Osteocyte (in vitro differentiated cells): ENCODE measurements around the gene PPEF1. TPM values are rescaled to one million over a fixed set of nuclear protein-coding genes. Genes with fewer than 3 reads are reported as not detected.

Experiments used
- DNase-seq: peaks from one replicate; pipeline ENCODE4 v3.0.0; 2021; ENCODE audit warnings: mixed read lengths; ENCODE audit not compliant: unreplicated experiment; ENCODE audit errors: extremely low spot score
- H3K27ac Mint-ChIP-seq: one replicate; pipeline ENCODE4 v1.8.0; 2021; ENCODE audit warnings: mild to moderate bottlenecking, mixed read lengths; ENCODE audit not compliant: unreplicated experiment
- H3K27me3 Mint-ChIP-seq: one replicate; pipeline ENCODE4 v1.8.0; 2021; ENCODE audit warnings: mixed read lengths; ENCODE audit not compliant: unreplicated experiment
- H3K36me3 Mint-ChIP-seq: one replicate; pipeline ENCODE4 v1.8.0; 2021; ENCODE audit warnings: mixed read lengths; ENCODE audit not compliant: unreplicated experiment
- H3K4me1 Mint-ChIP-seq: one replicate; pipeline ENCODE4 v1.8.0; 2021; ENCODE audit warnings: mixed read lengths; ENCODE audit not compliant: unreplicated experiment
- H3K4me3 Mint-ChIP-seq: one replicate; pipeline ENCODE4 v1.8.0; 2021; ENCODE audit warnings: mild to moderate bottlenecking, moderate library complexity, mixed read lengths; ENCODE audit not compliant: unreplicated experiment
- H3K9me3 Mint-ChIP-seq: one replicate; pipeline ENCODE4 v1.8.0; 2021; ENCODE audit warnings: mixed read lengths; ENCODE audit not compliant: unreplicated experiment
- total RNA-seq: library from RNA; stranded (reverse); gene quantifications from 2 replicates; pipeline ENCODE4 v1.2.1, GENCODE V29; 2021
- TF ChIP-seq, protein P1 (sequence below): fragments of 200-600 bp; sonication (generic); IDR thresholded peaks from 2 replicates; pipeline ENCODE4 v1.5.0; 2021; ENCODE audit warnings: antibody characterized with exemption, mild to moderate bottlenecking, moderate library complexity

Gene PPEF1
- total RNA-seq, 1 donor from 2014 or later: 1.2 TPM

DNA sequence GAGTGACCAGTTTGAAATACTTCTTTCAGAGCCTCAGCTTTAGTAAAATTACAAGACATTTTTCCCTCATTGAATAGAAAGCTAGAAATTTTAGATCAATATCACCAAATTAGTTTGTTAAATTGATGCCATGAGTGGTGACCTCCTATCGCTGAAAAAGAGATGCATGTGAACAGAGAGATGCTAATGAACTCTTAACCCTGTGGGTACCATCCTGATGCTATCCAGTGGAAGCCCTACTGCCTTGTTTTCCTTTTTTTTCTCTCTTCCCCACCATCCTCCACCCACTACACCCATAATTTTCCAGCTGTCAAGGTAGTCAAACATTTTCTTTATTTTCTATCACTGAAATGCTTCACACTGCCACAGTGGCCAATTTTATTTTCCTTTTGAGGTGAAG, 61.9 kb downstream of the PPEF1 start:
- Mint-ChIP-seq H3K4me1 (no peaks in the 10 kb centered on the region), H3K27ac (no peak overlapping the region), H3K36me3 (no peaks in the 10 kb centered on the region), H3K27me3 (no peaks in the 10 kb centered on the region), H3K4me3 (no peak overlapping the region), H3K9me3 (peaks cover 15% of the 10 kb centered on the region)
- DNase-seq: no peak
- TF ChIP-seq, protein P1, sequence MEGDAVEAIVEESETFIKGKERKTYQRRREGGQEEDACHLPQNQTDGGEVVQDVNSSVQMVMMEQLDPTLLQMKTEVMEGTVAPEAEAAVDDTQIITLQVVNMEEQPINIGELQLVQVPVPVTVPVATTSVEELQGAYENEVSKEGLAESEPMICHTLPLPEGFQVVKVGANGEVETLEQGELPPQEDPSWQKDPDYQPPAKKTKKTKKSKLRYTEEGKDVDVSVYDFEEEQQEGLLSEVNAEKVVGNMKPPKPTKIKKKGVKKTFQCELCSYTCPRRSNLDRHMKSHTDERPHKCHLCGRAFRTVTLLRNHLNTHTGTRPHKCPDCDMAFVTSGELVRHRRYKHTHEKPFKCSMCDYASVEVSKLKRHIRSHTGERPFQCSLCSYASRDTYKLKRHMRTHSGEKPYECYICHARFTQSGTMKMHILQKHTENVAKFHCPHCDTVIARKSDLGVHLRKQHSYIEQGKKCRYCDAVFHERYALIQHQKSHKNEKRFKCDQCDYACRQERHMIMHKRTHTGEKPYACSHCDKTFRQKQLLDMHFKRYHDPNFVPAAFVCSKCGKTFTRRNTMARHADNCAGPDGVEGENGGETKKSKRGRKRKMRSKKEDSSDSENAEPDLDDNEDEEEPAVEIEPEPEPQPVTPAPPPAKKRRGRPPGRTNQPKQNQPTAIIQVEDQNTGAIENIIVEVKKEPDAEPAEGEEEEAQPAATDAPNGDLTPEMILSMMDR: no peak

DNA sequence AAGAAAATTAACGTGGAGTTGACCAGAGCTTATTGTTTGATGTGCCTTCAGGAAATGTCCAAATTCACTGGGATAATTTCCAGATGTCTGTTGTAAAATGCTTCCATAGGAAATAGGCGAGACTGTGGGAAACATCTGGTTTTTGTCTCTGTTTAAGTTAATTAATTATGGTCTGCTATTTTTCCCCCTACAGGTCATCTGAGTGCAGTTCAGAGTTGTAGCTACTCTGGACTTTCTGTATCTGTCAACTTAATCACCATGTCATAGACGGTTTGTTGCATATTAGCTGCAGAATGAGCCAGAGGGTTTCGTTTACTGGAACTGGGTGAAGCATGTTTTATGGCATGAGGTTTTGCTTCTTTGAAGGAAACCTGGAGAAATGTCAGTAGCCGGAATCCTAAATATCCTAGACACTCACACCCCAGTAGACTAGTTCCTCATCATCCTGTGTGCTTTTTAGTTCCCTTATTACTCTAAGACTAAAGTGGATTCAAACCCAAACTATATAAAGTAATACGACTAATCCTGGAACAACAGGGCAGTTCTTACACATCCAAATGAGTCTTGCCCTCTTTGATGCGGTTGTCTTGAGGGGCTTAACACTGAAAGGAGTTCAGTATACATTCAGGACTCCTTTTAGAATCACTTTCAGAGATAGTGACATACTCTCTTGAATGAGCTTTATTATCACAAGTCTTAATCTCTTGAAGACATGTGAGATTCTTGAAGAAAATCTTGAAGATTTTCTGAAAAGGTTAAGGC, 62.5 kb downstream of the PPEF1 start:
- peaks cover 17% of the 10 kb centered on the region for H3K9me3 Mint-ChIP-seq
- H3K4me3 Mint-ChIP-seq: no peak overlapping the region
- no peaks in the 10 kb centered on the region for H3K27me3 Mint-ChIP-seq
- TF ChIP-seq, protein P1: no peak
- no peak for DNase-seq
- H3K36me3 Mint-ChIP-seq: no peaks in the 10 kb centered on the region
- H3K27ac Mint-ChIP-seq: no peak overlapping the region
- no peaks in the 10 kb centered on the region for H3K4me1 Mint-ChIP-seq

DNA sequence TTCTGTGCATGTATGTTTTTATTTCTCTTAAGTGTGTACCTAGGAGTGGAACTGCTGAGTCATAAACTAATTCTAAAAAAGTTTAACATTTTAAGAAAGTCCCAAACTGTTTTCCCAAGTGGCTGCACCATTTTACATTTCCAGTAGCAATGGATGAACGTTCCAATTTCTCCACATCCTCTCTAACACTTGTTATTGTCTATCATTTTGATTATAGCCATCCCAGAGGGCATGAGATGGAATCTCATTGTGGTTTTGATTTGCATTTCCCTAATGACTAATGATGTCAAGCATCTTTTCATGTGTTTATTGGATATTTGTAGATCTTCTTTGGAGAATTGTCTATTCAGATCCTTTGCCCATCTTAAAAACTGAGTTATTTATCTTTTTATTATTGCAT, 82.5 kb downstream of the PPEF1 start:
- Mint-ChIP-seq H3K4me1 (peaks cover 4% of the 10 kb centered on the region), H3K9me3 (peaks cover 18% of the 10 kb centered on the region)

DNA sequence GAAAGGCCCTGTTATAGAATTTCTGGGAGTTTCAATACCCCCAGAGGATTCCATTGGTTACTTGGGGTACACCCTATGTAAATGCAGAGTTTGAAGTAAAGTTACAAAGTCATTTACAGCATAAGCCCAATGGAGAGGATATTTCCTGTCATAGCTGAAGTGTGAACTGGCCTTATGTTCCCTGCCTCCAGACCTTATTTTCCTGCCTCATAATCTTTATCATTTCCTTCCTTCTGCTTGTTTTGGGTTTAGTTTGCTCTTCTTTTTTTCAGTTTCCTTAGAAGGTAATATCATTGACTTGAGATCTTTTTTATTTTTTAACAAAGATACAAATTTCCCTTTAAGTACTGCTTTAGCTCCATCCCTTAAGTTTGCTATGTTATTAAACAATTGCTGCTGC, 85.4 kb downstream of the PPEF1 start:
- peaks cover 3% of the 10 kb centered on the region for H3K36me3 Mint-ChIP-seq
- TF ChIP-seq, protein P1: no peak
- peaks cover 4% of the 10 kb centered on the region for H3K4me1 Mint-ChIP-seq
- H3K27ac Mint-ChIP-seq: no peak overlapping the region
- H3K27me3 Mint-ChIP-seq: no peaks in the 10 kb centered on the region
- peaks cover 20% of the 10 kb centered on the region for H3K9me3 Mint-ChIP-seq
- DNase-seq: no peak
- no peak overlapping the region for H3K4me3 Mint-ChIP-seq

More for the DNA sequence above, 82.5 kb downstream of the PPEF1 start:
- TF ChIP-seq, protein P1: no peak
- peaks cover 3% of the 10 kb centered on the region for H3K36me3 Mint-ChIP-seq
- no peak overlapping the region for H3K4me3 Mint-ChIP-seq
- no peak overlapping the region for H3K27ac Mint-ChIP-seq
- no peaks in the 10 kb centered on the region for H3K27me3 Mint-ChIP-seq
- DNase-seq: no peak

- Mint-ChIP-seq H3K9me3 (peaks cover 20% of the 10 kb centered on the region), H3K4me3 (no peak overlapping the region), H3K27me3 (no peaks in the 10 kb centered on the region), H3K27ac (no peak overlapping the region), H3K4me1 (peaks cover 4% of the 10 kb centered on the region), H3K36me3 (peaks cover 3% of the 10 kb centered on the region)
- no peak for DNase-seq
- TF ChIP-seq, protein P1: no peak
These were observed 86.2 kb downstream of the PPEF1 start for GRCh38 chrX:18793601-18794089.
